Sciatic nerve (tissue), 2 donors: ENCODE results near the gene SUPT20HL1. TPM values are rescaled to one million over a fixed set of nuclear protein-coding genes. Genes with fewer than 3 reads are reported as not detected.

Source experiments
- ATAC-seq: fragments of 200-7000 bp; cut with Tn5 transposase; one replicate; pipeline ENCODE4 v1.9.1; 2020; ENCODE audit warnings: mild to moderate bottlenecking, moderate library complexity
- DNase-seq: peaks from one replicate; pipeline ENCODE4 v3.0.0-alpha.2; 2020; ENCODE audit warnings: low spot score
- intact Hi-C: fragments of 100-400 bp; cut with DNase I; formaldehyde crosslinking; loops from one replicate; pipeline ENCODE4 v1.14.2; 2022
- total RNA-seq: library from RNA; stranded (reverse); fragmentation: NEBNext Ultra II Directional; extraction: Animal tissue kit (Norgen Biotek cat#: 25700); gene quantifications from one replicate; pipeline ENCODE4 v1.2.1, GENCODE V29; 2021
- donor health status: DM: no; HTN: no; CAD: no.
- donor health status: DM: no; HTN: no; CAD: no.

Gene SUPT20HL1
- total RNA-seq, 1 donor from 2014 or later = not detected

DNA sequence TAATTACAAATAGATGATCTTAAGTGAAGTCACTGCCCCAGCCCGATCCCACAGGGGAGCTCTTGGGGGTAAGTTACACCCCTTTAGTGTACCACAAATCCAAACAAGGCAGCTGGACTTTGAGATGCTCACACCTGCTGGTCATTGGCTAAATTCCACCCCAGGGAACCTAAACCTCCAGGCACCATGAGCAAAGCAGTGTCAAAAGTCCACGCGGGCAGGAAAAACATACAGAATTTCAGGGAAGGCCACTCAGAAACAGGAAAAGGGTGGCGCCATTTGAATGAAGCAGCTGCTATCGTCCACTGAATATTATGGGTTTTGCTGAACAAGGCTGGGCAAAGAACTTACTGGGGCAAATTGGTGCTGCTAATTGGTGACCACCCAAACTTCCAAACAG lies 30.9 kb downstream of the SUPT20HL1 start:
- DNase-seq (no peak), ATAC-seq (no peak)
- intact Hi-C loops = no loop called here

DNA sequence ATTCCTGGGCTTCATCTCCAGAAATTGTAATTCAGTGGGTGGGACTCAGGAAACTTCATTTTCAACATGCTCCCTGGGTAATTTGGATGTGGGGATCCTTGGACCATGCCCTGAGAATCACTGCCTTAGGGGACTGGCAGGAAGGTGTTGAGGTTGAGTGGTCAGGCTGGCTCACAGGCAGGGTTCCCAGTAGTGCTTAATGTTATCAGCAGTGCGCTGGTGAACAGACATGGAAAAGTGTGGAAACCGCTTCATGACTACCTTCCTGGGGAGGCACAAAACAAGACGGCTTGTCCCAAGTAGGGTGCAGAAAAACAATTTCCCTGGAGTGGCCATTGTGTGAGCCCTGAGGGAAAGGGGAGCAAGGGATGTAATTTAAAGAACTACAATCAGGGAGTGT lies 31.4 kb downstream of the SUPT20HL1 start:
- no peak for ATAC-seq
- intact Hi-C loops = no loop called here
- no peak for DNase-seq

- intact Hi-C loops = no loop called here
- ATAC-seq (no peak), DNase-seq (no peak)
Measured at GRCh38 chrX:24392709-24393108, 32.3 kb downstream of the SUPT20HL1 start.

DNA sequence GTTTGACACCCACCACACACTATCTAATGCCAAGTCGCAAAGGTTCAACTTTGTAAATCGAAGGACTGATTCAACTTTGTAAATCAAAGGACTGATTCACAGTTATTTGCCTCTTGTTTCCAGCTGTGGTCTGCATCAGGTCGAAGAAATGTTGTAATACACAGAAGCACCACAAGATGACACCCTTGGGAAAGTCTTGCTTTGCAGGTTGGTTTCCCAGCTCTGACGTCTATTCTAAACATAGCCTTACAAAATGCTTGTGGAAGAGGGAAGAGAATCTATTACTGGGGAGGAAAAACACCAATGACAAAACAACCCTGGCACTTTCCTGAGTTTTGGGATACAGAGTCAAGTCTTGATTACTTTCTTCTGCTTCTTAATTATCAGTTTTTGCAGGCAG lies 35.3 kb downstream of the SUPT20HL1 start:
- intact Hi-C loops = no loop called here
- no peak for DNase-seq
- ATAC-seq = peak; percentile 84

DNA sequence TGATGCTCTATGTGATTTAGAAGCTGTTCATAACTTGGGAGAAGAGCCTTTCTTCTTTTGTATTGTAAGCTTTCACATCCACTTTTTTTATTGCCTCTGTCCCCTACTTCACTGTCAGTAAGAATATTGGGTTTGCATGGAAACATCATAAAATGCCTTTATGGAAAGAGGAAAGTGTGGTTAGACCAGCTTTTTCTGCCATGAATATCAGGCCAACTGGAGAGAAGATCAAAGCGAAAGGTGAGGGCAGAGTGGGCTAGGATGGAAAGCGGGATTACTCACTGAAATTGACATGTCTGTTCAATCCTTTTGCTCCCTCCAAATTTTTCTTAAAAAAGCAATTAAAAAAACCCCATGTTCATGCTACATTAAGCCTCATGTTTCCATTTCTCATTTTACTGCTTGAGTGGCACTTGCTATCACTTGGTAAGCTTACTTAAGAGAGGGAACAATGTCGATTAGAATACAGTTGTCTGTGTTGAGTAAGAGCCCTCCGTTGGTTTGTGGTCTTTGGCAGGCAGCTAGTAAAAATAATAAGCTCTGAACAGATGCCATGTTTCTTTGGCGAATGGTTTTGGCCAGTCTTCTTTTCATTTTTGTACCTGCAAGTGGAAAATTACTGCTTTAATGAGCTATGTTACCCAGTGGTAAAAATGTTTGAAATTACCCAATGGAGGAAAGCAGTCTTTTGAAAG lies 35.9 kb downstream of the SUPT20HL1 start:
- peak; percentile 75 for ATAC-seq
- intact Hi-C loops = no loop called here

DNA sequence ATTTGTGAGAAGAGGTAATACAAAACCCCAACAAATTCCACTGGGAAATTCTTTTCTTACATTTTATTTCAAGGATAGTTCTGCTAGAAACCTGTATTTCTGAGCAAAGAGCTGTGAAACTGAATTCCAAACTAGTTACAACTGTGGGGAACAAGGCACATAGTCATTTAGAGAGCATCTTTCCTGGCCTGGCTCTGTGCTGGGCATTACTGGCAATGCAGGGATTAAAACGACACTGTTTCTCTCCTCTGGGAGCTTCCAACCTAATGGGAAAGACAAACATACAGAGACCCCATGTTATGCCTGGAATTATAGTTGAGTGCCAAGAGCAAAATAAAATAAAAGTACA lies 36.5 kb downstream of the SUPT20HL1 start:
- intact Hi-C loops = no loop called here
- DNase-seq (no peak), ATAC-seq (peak; percentile 67)

More for the DNA sequence above, 35.9 kb downstream of the SUPT20HL1 start:
- no peak for DNase-seq

- intact Hi-C loops = no loop called here
- no peak for ATAC-seq
Measured at GRCh38 chrX:24398766-24399165, 38.3 kb downstream of the SUPT20HL1 start.

GRCh38 chrX:24399550-24399949 lies 39.1 kb downstream of the SUPT20HL1 start:
- ATAC-seq (no peak), DNase-seq (no peak)
- intact Hi-C loops = no loop called here

More at GRCh38 chrX:24398766-24399165, 38.3 kb downstream of the SUPT20HL1 start:
- no peak for DNase-seq

GRCh38 chrX:24405959-24406358 lies 45.5 kb downstream of the SUPT20HL1 start:
- DNase-seq (no peak), ATAC-seq (no peak)
- intact Hi-C loops = no loop called here

Other genes with a start within 250 kb of the SUPT20HL1 start
- gene ZFX, start 210.9 kb upstream of the SUPT20HL1 start, total RNA-seq = 75.1 TPM
- not detected for gene SUPT20HL2, start 46.6 kb upstream of the SUPT20HL1 start, total RNA-seq
- gene PDK3, start 104.6 kb downstream of the SUPT20HL1 start, total RNA-seq = 18.7 TPM